Neural cell (in vitro differentiated cells): Measurements from ENCODE around the gene DCK.

Source experiments
- EZH2 ChIP-seq: fragments of 200-600, 300-800 bp; shearing (Covaris generic), sonication (generic); IDR thresholded peaks from 2 replicates; pipeline ENCODE4 v1.6.1; 2014; ENCODE audit warnings: antibody characterized with exemption, low read length, borderline replicate concordance, mild to moderate bottlenecking; ENCODE audit not compliant: insufficient read depth, poor library complexity, severe bottlenecking
- POLR2AphosphoS5 ChIP-seq: IDR thresholded peaks from 2 replicates; pipeline ENCODE4 v1.6.1; 2012
- TF ChIP-seq, protein P1 (sequence below): fragments of 450-650 bp; IDR thresholded peaks from 2 replicates; pipeline ENCODE4 v1.5.1; 2014; ENCODE audit warnings: antibody characterized with exemption, mild to moderate bottlenecking, moderate library complexity; ENCODE audit not compliant: poor library complexity, severe bottlenecking

DNA sequence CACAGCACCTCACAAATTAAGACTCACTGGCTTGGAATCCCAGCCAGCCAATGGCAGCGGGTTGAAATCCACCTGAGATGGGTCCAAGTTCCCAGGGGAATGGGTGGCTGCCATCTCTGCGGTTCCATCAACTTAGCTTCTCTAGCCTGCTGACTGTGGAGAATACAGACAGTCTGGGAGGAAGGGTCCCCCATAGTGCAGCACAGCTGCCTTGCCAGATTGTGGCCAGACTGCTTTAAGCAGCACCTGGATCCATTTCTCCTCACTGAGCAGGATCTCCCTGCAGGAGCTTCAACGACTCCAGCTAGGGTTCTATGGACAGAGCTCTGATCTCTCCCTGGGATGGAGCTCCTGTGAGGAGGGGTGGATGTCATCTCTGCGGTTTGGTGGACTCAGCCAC, 51.8 kb downstream of the DCK start:
- TF ChIP-seq, protein P1, sequence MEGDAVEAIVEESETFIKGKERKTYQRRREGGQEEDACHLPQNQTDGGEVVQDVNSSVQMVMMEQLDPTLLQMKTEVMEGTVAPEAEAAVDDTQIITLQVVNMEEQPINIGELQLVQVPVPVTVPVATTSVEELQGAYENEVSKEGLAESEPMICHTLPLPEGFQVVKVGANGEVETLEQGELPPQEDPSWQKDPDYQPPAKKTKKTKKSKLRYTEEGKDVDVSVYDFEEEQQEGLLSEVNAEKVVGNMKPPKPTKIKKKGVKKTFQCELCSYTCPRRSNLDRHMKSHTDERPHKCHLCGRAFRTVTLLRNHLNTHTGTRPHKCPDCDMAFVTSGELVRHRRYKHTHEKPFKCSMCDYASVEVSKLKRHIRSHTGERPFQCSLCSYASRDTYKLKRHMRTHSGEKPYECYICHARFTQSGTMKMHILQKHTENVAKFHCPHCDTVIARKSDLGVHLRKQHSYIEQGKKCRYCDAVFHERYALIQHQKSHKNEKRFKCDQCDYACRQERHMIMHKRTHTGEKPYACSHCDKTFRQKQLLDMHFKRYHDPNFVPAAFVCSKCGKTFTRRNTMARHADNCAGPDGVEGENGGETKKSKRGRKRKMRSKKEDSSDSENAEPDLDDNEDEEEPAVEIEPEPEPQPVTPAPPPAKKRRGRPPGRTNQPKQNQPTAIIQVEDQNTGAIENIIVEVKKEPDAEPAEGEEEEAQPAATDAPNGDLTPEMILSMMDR: no peak
- no peak for TF ChIP-seq POLR2AphosphoS5
- TF ChIP-seq EZH2: no peak
